ENCODE measurements around the gene CCBE1.

DNA sequence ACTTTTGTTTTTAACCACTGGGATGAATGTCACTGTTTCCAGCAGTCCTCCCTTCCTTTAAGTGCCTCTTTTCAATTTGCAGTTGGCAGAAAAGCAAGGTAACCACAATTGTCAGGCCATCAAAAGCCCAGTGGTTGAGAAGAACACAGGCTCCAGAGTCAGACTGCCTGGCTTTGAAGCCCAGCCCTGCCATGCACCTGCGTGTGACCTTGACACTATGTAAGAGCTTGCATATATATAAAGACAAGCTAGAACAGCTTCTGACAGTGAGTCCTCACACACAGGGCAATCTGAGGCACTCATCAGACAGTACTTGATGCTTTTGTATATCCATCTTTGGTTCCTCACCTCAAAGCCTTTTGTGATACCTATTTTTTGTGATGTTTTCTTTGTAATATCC, 11.0 kb downstream of the CCBE1 start:
- TF ChIP-seq CTCF (IDR thresholded peaks at IDR 0.05) (no peak), ZFX (IDR thresholded peaks at IDR 0.05; ENCODE audit: borderline replicate concordance) (no peak)
